Right lobe of liver (tissue), 6 donors: ENCODE data around the gene GSKIP. TPM values are rescaled to one million over a fixed set of nuclear protein-coding genes. Genes with fewer than 3 reads are reported as not detected.

Source experiments
- ATAC-seq, 4 donors: fragments of 200-7000 bp; cut with Tn5 transposase; one replicate each; pipeline ENCODE4 v1.9.1; 2020; ENCODE audit warnings: mild to moderate bottlenecking in 4 of 4, moderate library complexity in 4 of 4
- DNase-seq, 3 donors: peaks; one replicate each; pipeline ENCODE4 v3.0.0-alpha.2; 2020
- H3K27ac ChIP-seq, 3 donors: fragments of 200-600 bp; one replicate each; pipeline ENCODE4 v1.8.0; 2022
- H3K27me3 ChIP-seq, 2 donors: fragments of 200-600 bp; one replicate each; pipeline ENCODE4 v1.8.0; 2022
- H3K36me3 ChIP-seq, 4 donors: fragments of 200-600 bp; sonication (generic) in 1 of 4; one replicate each; pipeline versions ENCODE4 v1.5.1 to v1.8.0; 2017 to 2022; ENCODE audit warnings: control low read depth in 1 of 4
- H3K4me1 ChIP-seq, 4 donors: fragments of 200-600 bp; sonication (generic) in 1 of 4; one replicate each; pipeline versions ENCODE4 v1.5.1 to v1.8.0; 2017 to 2022; ENCODE audit warnings: control low read depth in 1 of 4
- H3K4me3 ChIP-seq, 3 donors: fragments of 200-600 bp; one replicate each; pipeline ENCODE4 v1.8.0; 2022
- H3K9me3 ChIP-seq, 4 donors: fragments of 200-600 bp; sonication (generic) in 1 of 4; one replicate each; pipeline versions ENCODE4 v1.5.1 to v1.8.0; 2017 to 2022; ENCODE audit warnings: control low read depth in 1 of 4
- CTCF ChIP-seq, 4 donors: fragments of 200-600 bp in 3 of 4; fragments of 450-650 bp in 1 of 4; IDR thresholded peaks; one replicate each; pipeline versions ENCODE4 v1.5.1 to v1.8.0; 2016 to 2022; ENCODE audit warnings: antibody characterized with exemption in 4 of 4, mild to moderate bottlenecking in 2 of 4
- POLR2A ChIP-seq: fragments of 450-650 bp; IDR thresholded peaks from one replicate; pipeline ENCODE4 v1.6.1; 2017; ENCODE audit warnings: antibody characterized with exemption, mild to moderate bottlenecking
- WGBS: methylation state at CpG from one replicate; pipeline ENCODE4 v1.1.6; 2018; ENCODE audit warnings: low coverage, low lambda C conversion rate; ENCODE audit not compliant: insufficient coverage; ENCODE audit errors: missing lambda C conversion rate; 5-methylcytosine and 5-hydroxymethylcytosine counted together
- intact Hi-C, 2 donors: fragments of 100-400 bp; cut with DNase I; formaldehyde crosslinking; loops; one replicate each; pipeline versions ENCODE4 v1.11.2 to v1.14.1; 2022
- total RNA-seq, 6 experiments: library from RNA; depleted of rRNA in 2 of 6; stranded (reverse); fragments of >200 nt in 2 of 6; fragmentation: NEBNext Ultra II Directional in 3 of 6; extraction: Animal tissue kit (Norgen Biotek cat#: 25700) in 3 of 6; gene quantifications; one replicate each; pipeline versions ENCODE4 v1.1.0 to v1.2.4, GENCODE V29; 2016 to 2023
- donor health status: DM: no; HTN: yes; CAD: no.
- donor health status: DM: no; HTN: no; CAD: no.
- donor health status: DM: no; HTN: no; CAD: no.
- donor health status: DM: no; HTN: yes; CAD: no.
- donor health status: DM: no; HTN: yes; CAD: no.

The GSKIP gene
- total RNA-seq, 6 experiments from 2014 or later = 7.4 to 25.2 (median 15.5) TPM

- DNase-seq (no peak), ATAC-seq (no peak)
- Histone ChIP-seq H3K9me3 (no peaks in the 10 kb centered on the region), H3K36me3 (no peaks in the 10 kb centered on the region), H3K27me3 (no peaks in the 10 kb centered on the region), H3K4me1 (no peaks in the 10 kb centered on the region), H3K27ac (no peak overlapping the region), H3K4me3 (no peak overlapping the region)
- intact Hi-C loops = no loop called here
- TF ChIP-seq CTCF (IDR thresholded peaks at IDR 0.05) (no peak), POLR2A (no peak)
- WGBS = 83% methylated on average over 7 of the region's 8 CpGs
Measured at GRCh38 chr14:96398432-96398831, 35.1 kb downstream of the GSKIP start.

- DNase-seq = no peak
- TF ChIP-seq CTCF (IDR thresholded peaks at IDR 0.05) (no peak), POLR2A (no peak)
- 72% methylated on average over 4 of the region's 5 CpGs for WGBS
- Histone ChIP-seq H3K9me3 (no peaks in the 10 kb centered on the region), H3K4me3 (no peak overlapping the region), H3K27me3 (no peaks in the 10 kb centered on the region), H3K36me3 (no peaks in the 10 kb centered on the region), H3K4me1 (no peaks in the 10 kb centered on the region), H3K27ac (no peak overlapping the region)
- intact Hi-C loops = no loop called here
- no peak for ATAC-seq
Measured at GRCh38 chr14:96398921-96399320, 35.6 kb downstream of the GSKIP start.

GRCh38 chr14:96399405-96399804 is 36.1 kb downstream of the GSKIP start:
- TF ChIP-seq CTCF (IDR thresholded peaks at IDR 0.05) = no peak
- no peak for TF ChIP-seq POLR2A
- WGBS = 94% methylated on average over 8 of the region's 9 CpGs
- intact Hi-C loops = no loop called here
- Histone ChIP-seq H3K4me1 (no peaks in the 10 kb centered on the region), H3K4me3 (no peak overlapping the region), H3K36me3 (no peaks in the 10 kb centered on the region), H3K27me3 (no peaks in the 10 kb centered on the region), H3K9me3 (no peaks in the 10 kb centered on the region), H3K27ac (no peak overlapping the region)
- DNase-seq (no peak), ATAC-seq (no peak)

GRCh38 chr14:96400495-96400894 is 37.2 kb downstream of the GSKIP start:
- DNase-seq (no peak), ATAC-seq (no peak)
- Histone ChIP-seq H3K36me3 (no peaks in the 10 kb centered on the region), H3K4me3 (no peak overlapping the region), H3K4me1 (no peaks in the 10 kb centered on the region), H3K27ac (no peak overlapping the region), H3K27me3 (no peaks in the 10 kb centered on the region), H3K9me3 (no peaks in the 10 kb centered on the region)
- intact Hi-C loops = no loop called here
- TF ChIP-seq CTCF (IDR thresholded peaks at IDR 0.05) = no peak
- no peak for TF ChIP-seq POLR2A
- 90% methylated on average over 3 of the region's 5 CpGs for WGBS

- H3K36me3 ChIP-seq = no peaks in the 10 kb centered on the region
Measured at GRCh38 chr14:96403409-96403808, 40.1 kb downstream of the GSKIP start.

More at GRCh38 chr14:96403409-96403808, 40.1 kb downstream of the GSKIP start:
- Histone ChIP-seq H3K4me1 (no peaks in the 10 kb centered on the region), H3K27me3 (no peaks in the 10 kb centered on the region), H3K4me3 (no peak overlapping the region), H3K9me3 (no peaks in the 10 kb centered on the region), H3K27ac (no peak overlapping the region)
- intact Hi-C loops = no loop called here
- TF ChIP-seq CTCF (IDR thresholded peaks at IDR 0.05) (no peak), POLR2A (no peak)
- ATAC-seq (peak in 2 of 4 donors; percentile 59 to 63), DNase-seq (no peak)
- WGBS = 64% methylated on average over 3 of the region's 3 CpGs
